ENCODE data around the gene DNM3.

DNA sequence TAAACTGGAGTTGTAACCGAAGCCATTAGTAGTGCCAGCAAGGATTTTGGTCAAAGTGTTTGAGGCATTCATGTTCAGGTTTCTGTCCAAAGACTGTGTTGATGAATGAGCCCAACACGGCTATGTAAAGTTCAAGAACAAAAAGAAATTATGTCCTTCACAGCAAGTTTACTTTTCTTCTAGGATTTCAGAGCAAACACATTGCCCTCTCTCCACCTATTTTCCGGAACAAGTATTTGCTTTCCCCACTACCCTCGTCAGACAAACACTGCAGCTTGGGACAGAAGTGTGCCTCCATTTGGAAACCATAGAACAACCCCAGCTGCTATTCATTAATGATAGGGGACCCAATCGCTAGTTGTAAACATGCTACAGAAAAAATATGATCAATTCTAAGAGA lies 427.8 kb downstream of the DNM3 start:
- TF ChIP-seq CTCF (IDR thresholded peaks at IDR 0.05; ENCODE audit: insufficient read depth, low read depth, low read length): no peak
- TF ChIP-seq EZH2 (IDR thresholded peaks at IDR 0.05; ENCODE audit: insufficient read depth, low read length): no peak
